GM13976 (cell line): ENCODE measurements around the gene PKP4.

Source experiments
- DNase-seq: peaks from one replicate; pipeline ENCODE4 v3.0.0; 2012; ENCODE audit warnings: low spot score
- CTCF ChIP-seq: IDR thresholded peaks from 2 replicates; pipeline ENCODE4 v1.5.1; 2012; ENCODE audit warnings: borderline replicate concordance, mild to moderate bottlenecking; ENCODE audit not compliant: insufficient read depth; ENCODE audit errors: extremely low read depth, missing control alignments, control extremely low read depth
- in situ Hi-C: fragments of 300-500 bp; cut with MboI; formaldehyde crosslinking; loops from one replicate; pipeline ENCODE4 v1.12.0; 2022; ENCODE audit warnings: low sequenced_read_pairs, mixed read lengths, inconsistent platforms; ENCODE audit not compliant: unreplicated experiment

The PKP4 gene

GRCh38 chr2:158664987-158665386, 208.2 kb downstream of the PKP4 start:
- DNase-seq: no peak
- in situ Hi-C loops: no loop called here
- no peak for TF ChIP-seq CTCF

- in situ Hi-C loops: no loop called here
- no peak for DNase-seq
- TF ChIP-seq CTCF: no peak
These were observed 209.0 kb downstream of the PKP4 start for GRCh38 chr2:158665536-158666302.

GRCh38 chr2:158666969-158667368, 210.2 kb downstream of the PKP4 start:
- TF ChIP-seq CTCF: no peak
- DNase-seq: no peak
- in situ Hi-C loops: no loop called here

- no peak for DNase-seq
- in situ Hi-C loops: no loop called here
- no peak for TF ChIP-seq CTCF
These were observed 210.8 kb downstream of the PKP4 start for GRCh38 chr2:158667586-158667985.

- in situ Hi-C loops: no loop called here
- no peak for TF ChIP-seq CTCF
- DNase-seq: no peak
These were observed 211.4 kb downstream of the PKP4 start for GRCh38 chr2:158668001-158668765.

GRCh38 chr2:158670292-158670691, 213.5 kb downstream of the PKP4 start:
- TF ChIP-seq CTCF: no peak
- no peak for DNase-seq
- in situ Hi-C loops: no loop called here
